Measurements from ENCODE around the gene HIVEP3. TPM values are rescaled to one million over a fixed set of nuclear protein-coding genes. Genes with fewer than 3 reads are reported as not detected.

Gene HIVEP3
- total RNA-seq, 1 donor from 2014 or later = 0.37 TPM

GRCh38 chr1:41533731-41534080 is 385.0 kb downstream of the HIVEP3 start:
- no peaks in the 10 kb centered on the region for H3K9me3 Mint-ChIP-seq
- Histone ChIP-seq H3K27me3 (no peaks in the 10 kb centered on the region), H3K4me1 (no peaks in the 10 kb centered on the region), H3K4me3 (no peak overlapping the region), H3K4me2 (no peak overlapping the region), H3K9me3 (ENCODE audit: low read depth) (no peaks in the 10 kb centered on the region), H4K20me1 (ENCODE audit: low read depth) (no peaks in the 10 kb centered on the region), H3K27ac (no peak overlapping the region), H2AFZ (replicated peaks) (no peak overlapping the region), H3K9ac (no peak overlapping the region), H3F3A (ENCODE audit: low read depth) (no peaks in the 10 kb centered on the region), H3K36me3 (no peaks in the 10 kb centered on the region), H3K79me2 (ENCODE audit: low read depth) (no peaks in the 10 kb centered on the region)
- H3K36me3 Mint-ChIP-seq = peaks cover 1% of the 10 kb centered on the region
- TF ChIP-seq, protein P1, sequence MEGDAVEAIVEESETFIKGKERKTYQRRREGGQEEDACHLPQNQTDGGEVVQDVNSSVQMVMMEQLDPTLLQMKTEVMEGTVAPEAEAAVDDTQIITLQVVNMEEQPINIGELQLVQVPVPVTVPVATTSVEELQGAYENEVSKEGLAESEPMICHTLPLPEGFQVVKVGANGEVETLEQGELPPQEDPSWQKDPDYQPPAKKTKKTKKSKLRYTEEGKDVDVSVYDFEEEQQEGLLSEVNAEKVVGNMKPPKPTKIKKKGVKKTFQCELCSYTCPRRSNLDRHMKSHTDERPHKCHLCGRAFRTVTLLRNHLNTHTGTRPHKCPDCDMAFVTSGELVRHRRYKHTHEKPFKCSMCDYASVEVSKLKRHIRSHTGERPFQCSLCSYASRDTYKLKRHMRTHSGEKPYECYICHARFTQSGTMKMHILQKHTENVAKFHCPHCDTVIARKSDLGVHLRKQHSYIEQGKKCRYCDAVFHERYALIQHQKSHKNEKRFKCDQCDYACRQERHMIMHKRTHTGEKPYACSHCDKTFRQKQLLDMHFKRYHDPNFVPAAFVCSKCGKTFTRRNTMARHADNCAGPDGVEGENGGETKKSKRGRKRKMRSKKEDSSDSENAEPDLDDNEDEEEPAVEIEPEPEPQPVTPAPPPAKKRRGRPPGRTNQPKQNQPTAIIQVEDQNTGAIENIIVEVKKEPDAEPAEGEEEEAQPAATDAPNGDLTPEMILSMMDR (IDR thresholded peaks at IDR 0.05) = no peak
- TF ChIP-seq EZH2 (IDR thresholded peaks at IDR 0.05) (no peak), EZH2phosphoT487 (IDR thresholded peaks at IDR 0.05) (no peak)
- no peak overlapping the region for H3K27ac Mint-ChIP-seq
- H3K4me1 Mint-ChIP-seq = peaks cover 22% of the 10 kb centered on the region
- peaks cover 5% of the 10 kb centered on the region for H3K27me3 Mint-ChIP-seq (ENCODE audit: insufficient read depth, low read depth)
- H3K4me3 Mint-ChIP-seq = no peak overlapping the region
- no peak for DNase-seq (ENCODE audit: low spot score)

DNA sequence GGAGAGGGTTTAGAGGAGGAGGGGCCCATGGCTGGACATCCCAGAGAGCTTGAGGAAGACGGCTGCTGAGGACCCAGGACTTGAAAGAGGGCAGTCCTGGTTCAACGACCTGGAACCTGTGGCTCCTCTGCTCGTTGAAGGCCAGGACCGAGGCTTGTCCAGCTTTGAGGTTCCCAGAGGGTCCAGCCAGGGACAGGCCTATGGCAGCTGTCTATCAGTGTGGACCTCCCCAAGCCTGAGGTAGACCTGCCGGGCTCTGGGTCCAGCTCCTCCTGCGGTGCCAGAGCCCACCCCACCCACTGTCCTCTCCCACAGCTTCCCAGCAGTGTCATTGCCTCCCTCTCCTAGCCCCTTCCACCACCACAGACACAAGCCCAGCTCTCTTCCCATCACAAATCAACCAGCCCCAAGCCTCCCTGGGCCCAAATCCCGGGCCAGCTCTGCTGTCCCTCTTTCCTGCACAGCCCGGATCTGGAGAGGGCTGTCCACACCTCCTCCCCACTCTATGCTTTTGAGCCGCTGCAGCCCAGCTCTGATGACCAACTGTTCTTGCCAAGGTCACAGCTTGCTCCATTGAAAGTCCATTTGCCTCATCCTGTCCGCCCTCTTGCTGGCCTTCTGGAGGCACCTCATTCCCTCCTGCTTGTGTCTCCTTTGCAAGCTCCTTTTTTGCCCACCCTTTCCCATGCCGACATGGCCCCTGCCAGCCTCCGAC is 385.5 kb downstream of the HIVEP3 start:
- Histone ChIP-seq H3K4me1 (no peaks in the 10 kb centered on the region), H3K27me3 (no peaks in the 10 kb centered on the region), H3K27ac (no peak overlapping the region), H3K36me3 (no peaks in the 10 kb centered on the region), H2AFZ (replicated peaks) (no peak overlapping the region), H3K79me2 (ENCODE audit: low read depth) (no peaks in the 10 kb centered on the region), H3K9ac (no peak overlapping the region), H4K20me1 (ENCODE audit: low read depth) (no peaks in the 10 kb centered on the region), H3F3A (ENCODE audit: low read depth) (no peaks in the 10 kb centered on the region), H3K4me2 (no peak overlapping the region), H3K9me3 (ENCODE audit: low read depth) (no peaks in the 10 kb centered on the region), H3K4me3 (no peak overlapping the region)
- no peak for DNase-seq (ENCODE audit: low spot score)
- no peaks in the 10 kb centered on the region for H3K9me3 Mint-ChIP-seq
- no peak overlapping the region for H3K4me3 Mint-ChIP-seq
- H3K27me3 Mint-ChIP-seq (ENCODE audit: insufficient read depth, low read depth) = peaks cover 5% of the 10 kb centered on the region
- TF ChIP-seq, protein P1 (IDR thresholded peaks at IDR 0.05) = no peak
- TF ChIP-seq EZH2 (IDR thresholded peaks at IDR 0.05) (no peak), EZH2phosphoT487 (IDR thresholded peaks at IDR 0.05) (no peak)
- H3K36me3 Mint-ChIP-seq = peaks cover 1% of the 10 kb centered on the region
- H3K27ac Mint-ChIP-seq = no peak overlapping the region
- H3K4me1 Mint-ChIP-seq = peaks cover 21% of the 10 kb centered on the region

DNA sequence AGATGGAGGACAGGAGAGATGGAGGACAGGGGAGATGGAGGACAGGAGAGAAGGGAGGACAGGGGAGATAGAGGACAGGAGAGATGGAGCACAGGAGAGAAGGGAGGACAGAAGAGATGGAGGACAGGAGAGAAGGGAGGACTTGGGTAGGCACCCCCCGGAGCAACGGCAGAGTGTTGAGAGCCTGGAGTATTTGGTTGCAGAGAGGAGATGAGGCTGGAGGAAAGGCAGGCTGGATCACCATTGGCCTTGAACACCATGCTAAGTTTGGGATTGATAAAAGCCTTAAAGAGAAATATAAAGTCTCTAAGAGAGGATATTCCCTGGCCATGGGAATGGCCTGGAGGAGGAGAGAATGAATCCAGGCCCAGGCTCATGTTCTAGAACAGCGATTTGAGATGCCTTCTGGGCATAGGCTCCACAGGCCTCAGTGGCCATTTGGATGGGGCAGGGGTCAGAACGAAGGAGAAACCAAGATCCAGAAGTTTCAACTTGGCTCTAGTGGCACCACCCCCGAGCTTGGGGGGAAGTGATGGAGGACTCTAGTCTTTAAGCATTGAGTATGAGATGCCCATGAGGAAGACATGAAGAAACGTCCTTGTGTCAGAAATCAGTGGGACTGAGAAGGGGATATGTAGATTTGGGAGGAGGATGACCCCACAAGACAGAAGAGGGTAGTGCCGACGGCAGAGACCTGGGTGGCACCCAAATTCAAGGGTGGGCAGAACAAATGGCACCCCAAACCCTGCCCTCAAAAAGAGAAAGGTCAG is 386.3 kb downstream of the HIVEP3 start:
- no peak overlapping the region for H3K4me3 Mint-ChIP-seq
- no peak for DNase-seq (ENCODE audit: low spot score)
- Histone ChIP-seq H3K27ac (no peak overlapping the region), H2AFZ (replicated peaks) (no peak overlapping the region), H3F3A (ENCODE audit: low read depth) (no peaks in the 10 kb centered on the region), H3K4me1 (no peaks in the 10 kb centered on the region), H3K9ac (no peak overlapping the region), H3K4me2 (no peak overlapping the region), H3K9me3 (ENCODE audit: low read depth) (no peaks in the 10 kb centered on the region), H3K4me3 (no peak overlapping the region), H3K79me2 (ENCODE audit: low read depth) (no peaks in the 10 kb centered on the region), H3K27me3 (no peaks in the 10 kb centered on the region), H3K36me3 (no peaks in the 10 kb centered on the region), H4K20me1 (ENCODE audit: low read depth) (no peaks in the 10 kb centered on the region)
- TF ChIP-seq, protein P1 (IDR thresholded peaks at IDR 0.05) = no peak
- peaks cover 1% of the 10 kb centered on the region for H3K36me3 Mint-ChIP-seq
- H3K4me1 Mint-ChIP-seq = peaks cover 14% of the 10 kb centered on the region
- H3K9me3 Mint-ChIP-seq = no peaks in the 10 kb centered on the region
- H3K27ac Mint-ChIP-seq = no peak overlapping the region
- H3K27me3 Mint-ChIP-seq (ENCODE audit: insufficient read depth, low read depth) = peaks cover 7% of the 10 kb centered on the region
